ENCODE measurements around the gene DTX2.
"Not testable (repeated sequence)": the region's sequence is repeated elsewhere in the genome, so short reads cannot be mapped to it uniquely, and the experiment has no call there.

The DTX2 gene

GRCh38 chr7:76513817-76514799 lies 52.6 kb downstream of the DTX2 start:
- DNase-seq: no peak

- no peak for DNase-seq
These were observed 53.6 kb downstream of the DTX2 start for GRCh38 chr7:76514926-76515771.

GRCh38 chr7:76515999-76516443 lies 54.5 kb downstream of the DTX2 start:
- peak; percentile 31 for DNase-seq

GRCh38 chr7:76516932-76517331 lies 55.4 kb downstream of the DTX2 start:
- DNase-seq: not testable (repeated sequence)

- DNase-seq: not testable (repeated sequence)
These were observed 64.7 kb downstream of the DTX2 start for GRCh38 chr7:76526183-76526582.

- not testable (repeated sequence) for DNase-seq
These were observed 70.1 kb downstream of the DTX2 start for GRCh38 chr7:76531643-76532042.

- not testable (repeated sequence) for DNase-seq
These were observed 81.7 kb downstream of the DTX2 start, which contains the start of gene SPDYE16 for GRCh38 chr7:76543197-76543596. Gene SPDYE16 (minus strand): TSS chr7:76543297. CDS start chr7:76541459, 1,838 bp downstream.

GRCh38 chr7:76549025-76549854 lies 87.7 kb downstream of the DTX2 start:
- peak; percentile 91 for DNase-seq

GRCh38 chr7:76549855-76550248 lies 88.3 kb downstream of the DTX2 start:
- DNase-seq: not testable (repeated sequence)

- DNase-seq: not testable (repeated sequence)
These were observed 90.5 kb downstream of the DTX2 start for GRCh38 chr7:76551992-76552391.

Data from CD4-positive, alpha-beta T cell treated with Interleukin-4 for 4 hours (primary cell).